H1 (cell line): ENCODE measurements around the gene USP13. TPM values are rescaled to one million over a fixed set of nuclear protein-coding genes. Genes with fewer than 3 reads are reported as not detected.

Experiments used
- CTCF ChIA-PET: fragments of 300-600 bp; sonication (Branson Sonifier 250); formaldehyde crosslinking; loops from one replicate; lab custom pipeline; 2021; ENCODE audit not compliant: partially characterized antibody; lab: Charles Lee
- POLR2A ChIA-PET: fragments of 300-600 bp; sonication (Branson Sonifier 250); formaldehyde crosslinking; loops from one replicate; lab custom pipeline; 2021; ENCODE audit warnings: inconsistent platforms; ENCODE audit not compliant: partially characterized antibody; lab: Charles Lee
- DNase-seq, 2 experiments: peaks; one replicate each; pipeline versions ENCODE4 v3.0.0 to v3.0.0-alpha.2; 2010 to 2022; ENCODE audit warnings: low spot score in 2 of 2, low read depth in 1 of 2, mixed read lengths in 1 of 2
- FAIRE-seq: peaks from 2 replicates; lab custom pipeline; 2011; peaks lifted over from hg19 to GRCh38; lab: Jason Lieb, UNC
- H2AFZ ChIP-seq: 2 replicates; pipeline ENCODE4 v1.8.1; 2012; ENCODE audit warnings: low read length, inconsistent platforms
- H2AK5ac ChIP-seq: 2 replicates; pipeline ENCODE4 v1.6.1; 2013; ENCODE audit warnings: low read depth, low read length
- H2BK120ac ChIP-seq: replicated peaks from 2 replicates; pipeline ENCODE3; 2013; ENCODE audit warnings: low read depth, low read length, inconsistent platforms
- H2BK12ac ChIP-seq: 2 replicates; pipeline ENCODE4 v1.6.1; 2013; ENCODE audit warnings: low read depth, low read length
- H2BK15ac ChIP-seq: 2 replicates; pipeline ENCODE4 v1.6.1; 2013; ENCODE audit warnings: low read length
- H2BK20ac ChIP-seq: 2 replicates; pipeline ENCODE4 v1.6.1; 2013; ENCODE audit warnings: low read length
- H2BK5ac ChIP-seq: 2 replicates; pipeline ENCODE4 v1.6.1; 2013; ENCODE audit warnings: low read depth, low read length
- H3K14ac ChIP-seq: 2 replicates; pipeline ENCODE4 v1.6.1; 2013; ENCODE audit warnings: inconsistent platforms; ENCODE audit not compliant: insufficient read length
- H3K18ac ChIP-seq: 2 replicates; pipeline ENCODE4 v1.6.1; 2013; ENCODE audit warnings: low read length; ENCODE audit errors: extremely low read depth
- H3K23ac ChIP-seq: 2 replicates; pipeline ENCODE4 v1.6.1; 2013; ENCODE audit warnings: inconsistent platforms; ENCODE audit not compliant: insufficient read length
- H3K23me2 ChIP-seq: 2 replicates; pipeline ENCODE4 v1.6.1; 2013; ENCODE audit warnings: low read depth, low read length
- H3K27ac ChIP-seq: 2 replicates; pipeline ENCODE4 v1.6.1; 2011; ENCODE audit warnings: low read depth, low read length, inconsistent platforms
- H3K27me3 ChIP-seq, 4 experiments: replicated peaks in 1 of 4; 1 replicate in 1 of 4; 2 replicates in 3 of 4; pipeline versions ENCODE4 v1.6.1 to v1.8.1; 2011 to 2013; ENCODE audit warnings: low read length in 3 of 4, mild to moderate bottlenecking in 3 of 4, inconsistent platforms in 2 of 4, mixed read lengths in 2 of 4, moderate library complexity in 1 of 4; ENCODE audit not compliant: control insufficient read depth in 3 of 4, insufficient read depth in 3 of 4; ENCODE audit errors: extremely low read depth in 1 of 4
- H3K36me3 ChIP-seq, 4 experiments: 2 replicates each; pipeline versions ENCODE4 v1.6.1 to v1.8.1; 2011 to 2013; ENCODE audit warnings: mild to moderate bottlenecking in 4 of 4, low read length in 3 of 4, moderate library complexity in 2 of 4, control low read depth in 1 of 4, inconsistent platforms in 1 of 4; ENCODE audit not compliant: insufficient read depth in 4 of 4, control insufficient read depth in 2 of 4
- H3K4ac ChIP-seq: replicated peaks from 2 replicates; pipeline ENCODE3; 2013; ENCODE audit warnings: low read length, low read depth, mixed read lengths, inconsistent platforms; ENCODE audit not compliant: insufficient read length
- H3K4me1 ChIP-seq, 4 experiments: replicated peaks in 1 of 4; 1 replicate in 1 of 4; 2 replicates in 3 of 4; pipeline versions ENCODE4 v1.6.1 to v1.8.1; 2011 to 2013; ENCODE audit warnings: low read length in 3 of 4, inconsistent platforms in 2 of 4, mixed read lengths in 1 of 4; ENCODE audit not compliant: insufficient read depth in 4 of 4, control insufficient read depth in 3 of 4
- H3K4me2 ChIP-seq, 2 experiments: 2 replicates each; pipeline versions ENCODE4 v1.6.1 to v1.8.1; 2011 to 2013; ENCODE audit warnings: low read depth in 2 of 2, low read length in 2 of 2, control low read depth in 1 of 2, inconsistent platforms in 1 of 2, mild to moderate bottlenecking in 1 of 2; ENCODE audit not compliant: insufficient read depth in 1 of 2
- H3K4me3 ChIP-seq, 4 experiments: fragments of 200-600, 300-600 bp in 1 of 4; sonication (generic), shearing (Covaris generic), sonication (Bioruptor Twin) in 1 of 4; 2 replicates each; pipeline versions ENCODE4 v1.5.1 to v1.8.1; 2011 to 2016; ENCODE audit warnings: low read length in 4 of 4, low read depth in 3 of 4, control low read depth in 2 of 4, inconsistent platforms in 2 of 4, mild to moderate bottlenecking in 2 of 4, mixed read lengths in 1 of 4, moderate library complexity in 1 of 4; ENCODE audit not compliant: insufficient read depth in 2 of 4; ENCODE audit errors: extremely low read depth in 1 of 4
- H3K56ac ChIP-seq: replicated peaks from 2 replicates; pipeline ENCODE3; 2013; ENCODE audit warnings: low read depth, mild to moderate bottlenecking, mixed read lengths, low read length, inconsistent platforms; ENCODE audit not compliant: insufficient read length
- H3K79me1 ChIP-seq: 2 replicates; pipeline ENCODE4 v1.6.1; 2013; ENCODE audit warnings: low read depth, low read length, control low read depth
- H3K79me2 ChIP-seq, 2 experiments: 2 replicates each; pipeline versions ENCODE4 v1.6.1 to v1.8.1; 2012 to 2013; ENCODE audit warnings: low read length in 2 of 2, mild to moderate bottlenecking in 2 of 2, inconsistent platforms in 1 of 2; ENCODE audit not compliant: insufficient read depth in 2 of 2, control insufficient read depth in 1 of 2
- H3K9ac ChIP-seq, 4 experiments: replicated peaks in 1 of 4; 1 replicate in 1 of 4; 2 replicates in 3 of 4; pipeline versions ENCODE4 v1.6.1 to v1.8.1; 2011 to 2013; ENCODE audit warnings: low read depth in 3 of 4, low read length in 3 of 4, control low read depth in 2 of 4, mild to moderate bottlenecking in 2 of 4, moderate library complexity in 2 of 4, inconsistent platforms in 1 of 4; ENCODE audit errors: extremely low read depth in 1 of 4
- H3K9me3 ChIP-seq, 2 experiments: 2 replicates each; pipeline versions ENCODE4 v1.6.1 to v1.8.1; 2012 to 2013; ENCODE audit warnings: mild to moderate bottlenecking in 2 of 2, moderate library complexity in 2 of 2, control low read depth in 1 of 2, inconsistent platforms in 1 of 2, low read depth in 1 of 2, low read length in 1 of 2, mixed read lengths in 1 of 2; ENCODE audit not compliant: insufficient read depth in 2 of 2
- H4K20me1 ChIP-seq, 2 experiments: replicated peaks in 1 of 2; 2 replicates each; pipeline versions ENCODE3 to v1.8.1; 2011 to 2013; ENCODE audit warnings: inconsistent platforms in 2 of 2, low read length in 2 of 2, mild to moderate bottlenecking in 1 of 2; ENCODE audit not compliant: insufficient read depth in 2 of 2, control insufficient read depth in 1 of 2
- H4K5ac ChIP-seq: 2 replicates; pipeline ENCODE4 v1.6.1; 2013; ENCODE audit warnings: low read length, low read depth, mixed read lengths, inconsistent platforms; ENCODE audit not compliant: insufficient read length
- H4K8ac ChIP-seq: 2 replicates; pipeline ENCODE4 v1.8.0; 2013; ENCODE audit warnings: mild to moderate bottlenecking, moderate library complexity, low read length, inconsistent platforms; ENCODE audit not compliant: insufficient read depth; ENCODE audit errors: extremely low read depth
- H4K91ac ChIP-seq: replicated peaks from 2 replicates; pipeline ENCODE3; 2013; ENCODE audit warnings: low read length, mixed read lengths, inconsistent platforms; ENCODE audit not compliant: insufficient read length
- ATF3 ChIP-seq: IDR thresholded peaks from 2 replicates; pipeline ENCODE4 v1.6.1; 2011; ENCODE audit warnings: low read depth, mild to moderate bottlenecking, low read length; ENCODE audit not compliant: insufficient read depth
- CEBPB ChIP-seq: IDR thresholded peaks from 2 replicates; pipeline ENCODE4 v1.6.1; 2012; ENCODE audit warnings: low read depth, low read length
- CREB1 ChIP-seq: IDR thresholded peaks from 2 replicates; pipeline ENCODE4 v1.6.1; 2012; ENCODE audit warnings: inconsistent platforms
- GTF2F1 ChIP-seq: IDR thresholded peaks from 2 replicates; pipeline ENCODE4 v1.6.1; 2012; ENCODE audit warnings: low read depth, low read length, improper control_type of control experiment, borderline replicate concordance
- JUN ChIP-seq: IDR thresholded peaks from 2 replicates; pipeline ENCODE4 v1.6.1; 2011; ENCODE audit warnings: low read depth, mild to moderate bottlenecking, improper control_type of control experiment, low read length
- NANOG ChIP-seq: IDR thresholded peaks from 2 replicates; pipeline ENCODE4 v1.6.1; 2011; ENCODE audit warnings: low read length, low read depth, mild to moderate bottlenecking, inconsistent platforms; ENCODE audit not compliant: insufficient read depth, poor library complexity, severe bottlenecking
- POU5F1 ChIP-seq: IDR thresholded peaks from 2 replicates; pipeline ENCODE4 v1.6.1; 2011; ENCODE audit warnings: low read depth, mild to moderate bottlenecking, low read length, moderate library complexity
- RAD21 ChIP-seq, 2 experiments: IDR thresholded peaks in 1 of 2; conservative IDR thresholded peaks in 1 of 2; 2 replicates each; pipeline ENCODE4 v1.6.1; 2011; ENCODE audit warnings: low read depth in 2 of 2, low read length in 2 of 2, improper control_type of control experiment in 1 of 2, inconsistent platforms in 1 of 2, mild to moderate bottlenecking in 1 of 2, moderate library complexity in 1 of 2
- SIN3A ChIP-seq, 2 experiments: IDR thresholded peaks in 1 of 2; conservative IDR thresholded peaks in 1 of 2; 2 replicates each; pipeline ENCODE4 v1.6.1; 2011 to 2012; ENCODE audit warnings: low read length in 2 of 2, improper control_type of control experiment in 1 of 2, low read depth in 1 of 2, mild to moderate bottlenecking in 1 of 2
- TAF1 ChIP-seq: IDR thresholded peaks from 2 replicates; pipeline ENCODE4 v1.6.1; 2011; ENCODE audit warnings: mild to moderate bottlenecking, low read depth, low read length
- WGBS, 2 experiments: shearing (Covaris generic) in 1 of 2; methylation state at CpG; one replicate each; pipeline versions ENCODE4 v1.1.6 to v1.1.7; 2013 to 2015; ENCODE audit warnings: low lambda C conversion rate in 2 of 2, mixed read lengths in 2 of 2, inconsistent platforms in 1 of 2, low coverage in 1 of 2, missing lambda C conversion rate in 1 of 2; ENCODE audit not compliant: insufficient replicate concordance in 2 of 2, insufficient coverage in 1 of 2, insufficient read length in 1 of 2; ENCODE audit errors: extremely low coverage in 1 of 2, missing lambda C conversion rate in 1 of 2; 5-methylcytosine and 5-hydroxymethylcytosine counted together
- polyA plus RNA-seq, 7 experiments: library from polyadenylated mRNA; depleted of rRNA in 3 of 7; stranded (reverse) in 5 of 7; unstranded in 2 of 7; fragments of >200 nt in 5 of 7; fragments of 200-250 nt in 2 of 7; gene quantifications; 1 replicate in 5 of 7; 2 replicates in 1 of 7; 4 replicates in 1 of 7; pipeline versions ENCODE4 v1.2.1 to v1.2.3, GENCODE V29; 2011 to 2013; ENCODE audit warnings: missing spikeins in 2 of 7, mixed read lengths in 2 of 7
- total RNA-seq: library from RNA; stranded (reverse); fragmentation: NEBNext Ultra II Directional; extraction: Animal tissue kit (Norgen Biotek cat#: 25700); gene quantifications from 2 replicates; pipeline ENCODE4 v1.2.1, GENCODE V29; 2021

USP13 gene
- total and polyA plus RNA-seq, 2 of the 8 experiments (the other 6 are each of a cell fraction or from before 2014, with no cell fraction given), result 7.9 to 25.9 TPM

GRCh38 chr3:179706233-179706632 lies 53.4 kb downstream of the USP13 start:
- DNase-seq, result no peak
- Histone ChIP-seq H3K18ac (no peak overlapping the region), H2BK5ac (no peak overlapping the region), H3K27ac (no peak overlapping the region), H2BK120ac (no peak overlapping the region), H3K79me2 (peaks cover 0 to 4% of the 10 kb centered on the region in 2 experiments; a peak in 1 of 4 replicates), H4K5ac (no peak overlapping the region), H3K36me3 (peaks cover 0 to 5% (median 3%) of the 10 kb centered on the region in 4 experiments; a peak in 3 of 8 replicates), H4K91ac (no peak overlapping the region), H2BK15ac (no peak overlapping the region), H3K4me2 (no peak overlapping the region), H4K8ac (no peak overlapping the region), H3K23me2 (no peaks in the 10 kb centered on the region), H3K9ac (no peak overlapping the region), H2BK12ac (no peak overlapping the region), H4K20me1 (no peaks in the 10 kb centered on the region), H3K9me3 (no peaks in the 10 kb centered on the region), H2BK20ac (no peak overlapping the region), H3K14ac (no peak overlapping the region), H3K56ac (no peak overlapping the region), H3K4ac (no peak overlapping the region), H3K79me1 (no peaks in the 10 kb centered on the region; the same call in 1 of the 2 replicates), H3K27me3 (no peaks in the 10 kb centered on the region), H3K23ac (no peak overlapping the region), H3K4me3 (no peak overlapping the region), H2AK5ac (no peak overlapping the region), H2AFZ (no peak overlapping the region), H3K4me1 (peaks cover 2 to 22% (median 14%) of the 10 kb centered on the region in 4 experiments; a peak in 5 of 7 replicates)
- TF ChIP-seq POU5F1, result no peak
- TF ChIP-seq NANOG, result no peak
- TF ChIP-seq CREB1, result no peak
- no peak for TF ChIP-seq TAF1
- TF ChIP-seq GTF2F1, result no peak
- TF ChIP-seq ATF3, result no peak
- no peak for TF ChIP-seq RAD21 (IDR thresholded peaks at IDR 0.05 in 1 of 2, conservative IDR thresholded peaks at IDR 0.05 in 1 of 2; ENCODE audit: low read depth in 2 of 2, low read length in 2 of 2)
- TF ChIP-seq CEBPB, result no peak
- TF ChIP-seq SIN3A (conservative IDR thresholded peaks at IDR 0.05 in 1 of 2, IDR thresholded peaks at IDR 0.05 in 1 of 2; ENCODE audit: low read depth in 1 of 2, low read length in 2 of 2), result no peak
- no peak for TF ChIP-seq JUN
- WGBS, 2 experiments, result 95% methylated on average over 1 of the region's 1 CpG; no CpG with 5 or more reads in 1 of the 2 experiments
- POLR2A ChIA-PET, result interaction anchor here (1.1 kb wide), 1 partner anchor 54 kb away, joined by 3 read pairs; the partner anchor contains the start of gene USP13
- no peak for FAIRE-seq
- CTCF ChIA-PET, result interaction anchor here (0.7 to 2.3 kb wide), 3 partner anchors 20 to 454 kb away, joined by 3 to 5 read pairs (median 3); no protein-coding TSS in a partner anchor
